T-helper 1 cell treated with Interleukin-12 subunit alpha and Interleukin-12 subunit beta and Interleukin-4 antibody, amounts not matched to agents 30 μg/mL and 1 μg/mL, for 36 hours (primary cell): ENCODE results near the gene SLC22A23.

Experiments used
- H3K27ac Mint-ChIP-seq: one replicate; pipeline ENCODE4 v1.8.0; 2021; ENCODE audit warnings: mild to moderate bottlenecking, mixed read lengths
- H3K27me3 Mint-ChIP-seq: one replicate; pipeline ENCODE4 v1.8.0; 2021; ENCODE audit warnings: low read depth, mixed read lengths
- H3K36me3 Mint-ChIP-seq: one replicate; pipeline ENCODE4 v1.8.0; 2021; ENCODE audit warnings: low read depth, mixed read lengths
- H3K4me1 Mint-ChIP-seq: one replicate; pipeline ENCODE4 v1.8.0; 2021; ENCODE audit warnings: low read depth, mixed read lengths
- H3K4me3 Mint-ChIP-seq: one replicate; pipeline ENCODE4 v1.8.0; 2021; ENCODE audit warnings: mild to moderate bottlenecking, moderate library complexity, mixed read lengths
- H3K9me3 Mint-ChIP-seq: one replicate; pipeline ENCODE4 v1.8.0; 2021; ENCODE audit warnings: mixed read lengths

SLC22A23 gene

GRCh38 chr6:3353213-3353903 lies 103.5 kb downstream of the SLC22A23 start:
- Mint-ChIP-seq H3K27me3 (peaks cover 31% of the 10 kb centered on the region), H3K4me1 (peaks cover 9% of the 10 kb centered on the region), H3K9me3 (no peaks in the 10 kb centered on the region), H3K27ac (no peak overlapping the region), H3K4me3 (no peak overlapping the region), H3K36me3 (no peaks in the 10 kb centered on the region)

DNA sequence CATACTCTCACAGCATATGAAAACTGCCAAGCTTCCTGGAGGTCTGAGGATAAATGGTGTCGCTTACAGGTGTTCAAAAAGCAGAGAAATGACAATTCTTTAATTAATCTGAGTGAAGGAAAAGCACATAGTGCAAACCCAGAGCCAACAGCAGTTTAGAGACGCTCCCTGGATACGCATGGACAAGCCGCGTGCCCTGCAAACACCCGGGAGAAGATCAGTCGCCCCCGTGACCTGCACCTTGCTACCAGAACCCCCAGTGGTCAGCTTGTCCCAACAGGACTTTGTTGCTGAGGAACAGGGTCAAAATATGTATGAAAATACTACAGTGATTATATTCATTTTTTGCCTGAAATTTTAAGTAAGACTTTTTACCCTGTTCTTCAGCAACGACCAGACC lies 104.2 kb downstream of the SLC22A23 start:
- peaks cover 31% of the 10 kb centered on the region for H3K27me3 Mint-ChIP-seq
- H3K36me3 Mint-ChIP-seq, result no peaks in the 10 kb centered on the region
- no peak overlapping the region for H3K4me3 Mint-ChIP-seq
- H3K4me1 Mint-ChIP-seq, result peaks cover 9% of the 10 kb centered on the region
- H3K9me3 Mint-ChIP-seq, result no peaks in the 10 kb centered on the region
- H3K27ac Mint-ChIP-seq, result no peak overlapping the region

DNA sequence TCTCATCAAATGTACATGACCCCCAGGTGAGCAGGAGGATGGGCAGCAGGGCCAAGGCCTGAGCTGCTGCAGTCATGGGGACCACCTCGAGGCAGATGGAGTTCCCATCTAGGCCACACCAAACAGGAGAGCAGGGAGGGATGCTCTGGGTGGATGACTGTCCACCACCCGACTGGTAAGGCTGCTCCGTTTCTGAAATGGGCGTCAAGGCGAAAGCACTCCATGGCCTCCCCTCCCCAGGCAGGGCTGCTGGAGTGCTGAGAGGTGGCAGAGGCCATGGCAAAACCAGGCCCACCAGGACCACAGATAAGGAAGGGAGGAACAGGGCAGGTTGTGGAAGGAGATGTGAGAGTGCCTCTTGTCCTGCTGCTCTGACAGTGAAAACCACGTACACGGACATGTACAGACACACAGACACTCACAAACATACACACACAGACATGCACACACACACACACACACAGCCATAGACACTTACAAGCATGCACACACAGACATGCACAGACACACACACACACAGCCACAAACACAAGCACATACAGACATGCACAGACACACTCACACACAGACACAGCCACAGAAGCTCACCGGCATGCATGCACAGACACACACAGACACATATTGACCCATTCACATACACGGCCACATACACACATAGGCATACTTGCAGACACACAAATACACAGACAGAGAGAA lies 104.9 kb downstream of the SLC22A23 start:
- H3K27me3 Mint-ChIP-seq, result peaks cover 31% of the 10 kb centered on the region
- H3K4me1 Mint-ChIP-seq, result peaks cover 9% of the 10 kb centered on the region
- H3K9me3 Mint-ChIP-seq, result no peaks in the 10 kb centered on the region
- no peak overlapping the region for H3K4me3 Mint-ChIP-seq
- H3K36me3 Mint-ChIP-seq, result no peaks in the 10 kb centered on the region
- no peak overlapping the region for H3K27ac Mint-ChIP-seq

- no peak overlapping the region for H3K4me3 Mint-ChIP-seq
- H3K27ac Mint-ChIP-seq, result no peak overlapping the region
- H3K36me3 Mint-ChIP-seq, result no peaks in the 10 kb centered on the region
- H3K4me1 Mint-ChIP-seq, result peaks cover 5% of the 10 kb centered on the region
- H3K27me3 Mint-ChIP-seq, result peaks cover 27% of the 10 kb centered on the region
- no peaks in the 10 kb centered on the region for H3K9me3 Mint-ChIP-seq
Observed at GRCh38 chr6:3351105-3351676, 105.7 kb downstream of the SLC22A23 start.

DNA sequence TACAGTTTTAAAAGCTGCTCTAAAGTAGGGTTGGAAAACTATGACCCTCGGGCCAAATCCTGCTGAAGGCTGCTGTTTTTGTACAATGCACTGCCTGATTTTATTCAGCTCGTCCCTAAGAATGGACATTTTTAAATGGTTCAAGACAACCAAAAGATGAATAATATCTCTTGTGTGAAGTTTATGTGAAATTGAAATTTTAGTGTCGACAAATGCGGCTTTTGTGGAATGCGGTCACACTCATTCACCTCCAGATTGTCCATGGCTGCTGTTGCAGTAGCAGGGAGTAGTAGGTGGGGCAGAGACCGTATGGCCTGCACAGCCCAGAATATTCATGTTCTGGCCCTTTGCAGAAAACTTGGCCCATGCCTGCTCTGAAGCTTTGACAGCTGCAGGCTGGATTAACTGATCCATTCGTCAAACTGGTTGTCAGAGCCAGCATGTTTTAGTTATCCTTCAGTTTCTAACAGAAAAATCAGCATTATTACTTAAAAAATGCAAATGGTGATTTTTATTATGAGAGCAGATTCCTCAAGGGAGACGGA lies 106.5 kb downstream of the SLC22A23 start:
- H3K27ac Mint-ChIP-seq, result no peak overlapping the region
- H3K36me3 Mint-ChIP-seq, result no peaks in the 10 kb centered on the region
- H3K4me3 Mint-ChIP-seq, result no peak overlapping the region
- H3K9me3 Mint-ChIP-seq, result no peaks in the 10 kb centered on the region
- no peaks in the 10 kb centered on the region for H3K4me1 Mint-ChIP-seq
- H3K27me3 Mint-ChIP-seq, result peaks cover 21% of the 10 kb centered on the region

- Mint-ChIP-seq H3K4me1 (no peaks in the 10 kb centered on the region), H3K36me3 (no peaks in the 10 kb centered on the region), H3K9me3 (no peaks in the 10 kb centered on the region), H3K27me3 (peaks cover 15% of the 10 kb centered on the region), H3K4me3 (no peak overlapping the region), H3K27ac (no peak overlapping the region)
Observed at GRCh38 chr6:3349388-3350251, 107.2 kb downstream of the SLC22A23 start.

GRCh38 chr6:3348821-3349220 lies 108.0 kb downstream of the SLC22A23 start:
- Mint-ChIP-seq H3K4me1 (no peaks in the 10 kb centered on the region), H3K4me3 (no peak overlapping the region), H3K27me3 (peaks cover 7% of the 10 kb centered on the region), H3K9me3 (no peaks in the 10 kb centered on the region), H3K27ac (no peak overlapping the region), H3K36me3 (no peaks in the 10 kb centered on the region)

GRCh38 chr6:3347826-3348225 lies 109.0 kb downstream of the SLC22A23 start:
- H3K36me3 Mint-ChIP-seq, result no peaks in the 10 kb centered on the region
- H3K27ac Mint-ChIP-seq, result no peak overlapping the region
- no peak overlapping the region for H3K4me3 Mint-ChIP-seq
- no peaks in the 10 kb centered on the region for H3K9me3 Mint-ChIP-seq
- H3K4me1 Mint-ChIP-seq, result no peaks in the 10 kb centered on the region
- peaks cover 4% of the 10 kb centered on the region for H3K27me3 Mint-ChIP-seq

DNA sequence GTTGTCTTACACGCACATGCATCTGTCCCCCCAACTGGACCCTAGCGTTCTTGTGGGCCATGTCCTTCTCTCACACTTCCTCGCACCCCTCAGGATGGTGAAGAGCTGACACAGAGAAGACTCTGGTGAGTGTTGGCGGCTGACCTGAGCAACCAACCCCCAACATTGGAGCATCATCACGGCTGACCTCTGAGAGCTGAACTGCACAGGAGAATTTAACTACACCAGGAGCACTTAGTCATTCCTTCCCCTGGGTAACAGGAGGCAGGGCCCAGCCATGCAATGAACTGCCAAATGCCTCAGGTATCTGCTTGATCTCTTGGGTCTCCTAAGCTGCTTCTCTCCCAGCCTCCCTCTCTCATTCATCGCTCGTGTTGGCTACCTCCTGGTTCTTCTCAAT lies 109.6 kb downstream of the SLC22A23 start:
- H3K27ac Mint-ChIP-seq, result no peak overlapping the region
- peaks cover 7% of the 10 kb centered on the region for H3K27me3 Mint-ChIP-seq
- H3K4me3 Mint-ChIP-seq, result no peak overlapping the region
- H3K9me3 Mint-ChIP-seq, result no peaks in the 10 kb centered on the region
- no peaks in the 10 kb centered on the region for H3K36me3 Mint-ChIP-seq
- no peaks in the 10 kb centered on the region for H3K4me1 Mint-ChIP-seq

DNA sequence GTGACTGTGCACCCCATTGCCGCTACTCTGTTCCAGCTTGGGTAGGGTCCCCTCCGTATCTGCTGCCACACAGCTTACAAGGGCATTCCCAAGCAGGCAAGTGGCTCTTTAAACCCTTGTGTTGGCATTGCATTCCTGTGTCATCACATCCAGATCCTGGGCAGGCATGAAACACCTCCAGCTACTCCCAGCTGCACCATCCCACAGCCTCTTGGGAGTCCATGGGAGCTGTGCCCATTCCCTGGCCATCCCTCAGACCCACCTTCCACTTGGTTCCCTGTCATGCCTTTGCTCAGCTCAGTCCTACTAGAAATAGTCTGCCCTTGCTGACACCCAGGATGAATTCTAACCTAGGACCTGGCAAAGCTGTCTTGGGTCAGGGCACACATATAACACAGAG lies 110.4 kb downstream of the SLC22A23 start:
- H3K4me1 Mint-ChIP-seq, result no peaks in the 10 kb centered on the region
- peaks cover 7% of the 10 kb centered on the region for H3K27me3 Mint-ChIP-seq
- H3K27ac Mint-ChIP-seq, result no peak overlapping the region
- no peak overlapping the region for H3K4me3 Mint-ChIP-seq
- no peaks in the 10 kb centered on the region for H3K36me3 Mint-ChIP-seq
- no peaks in the 10 kb centered on the region for H3K9me3 Mint-ChIP-seq

GRCh38 chr6:3345836-3346235 lies 111.0 kb downstream of the SLC22A23 start:
- H3K27me3 Mint-ChIP-seq, result peaks cover 7% of the 10 kb centered on the region
- H3K4me1 Mint-ChIP-seq, result no peaks in the 10 kb centered on the region
- H3K9me3 Mint-ChIP-seq, result no peaks in the 10 kb centered on the region

DNA sequence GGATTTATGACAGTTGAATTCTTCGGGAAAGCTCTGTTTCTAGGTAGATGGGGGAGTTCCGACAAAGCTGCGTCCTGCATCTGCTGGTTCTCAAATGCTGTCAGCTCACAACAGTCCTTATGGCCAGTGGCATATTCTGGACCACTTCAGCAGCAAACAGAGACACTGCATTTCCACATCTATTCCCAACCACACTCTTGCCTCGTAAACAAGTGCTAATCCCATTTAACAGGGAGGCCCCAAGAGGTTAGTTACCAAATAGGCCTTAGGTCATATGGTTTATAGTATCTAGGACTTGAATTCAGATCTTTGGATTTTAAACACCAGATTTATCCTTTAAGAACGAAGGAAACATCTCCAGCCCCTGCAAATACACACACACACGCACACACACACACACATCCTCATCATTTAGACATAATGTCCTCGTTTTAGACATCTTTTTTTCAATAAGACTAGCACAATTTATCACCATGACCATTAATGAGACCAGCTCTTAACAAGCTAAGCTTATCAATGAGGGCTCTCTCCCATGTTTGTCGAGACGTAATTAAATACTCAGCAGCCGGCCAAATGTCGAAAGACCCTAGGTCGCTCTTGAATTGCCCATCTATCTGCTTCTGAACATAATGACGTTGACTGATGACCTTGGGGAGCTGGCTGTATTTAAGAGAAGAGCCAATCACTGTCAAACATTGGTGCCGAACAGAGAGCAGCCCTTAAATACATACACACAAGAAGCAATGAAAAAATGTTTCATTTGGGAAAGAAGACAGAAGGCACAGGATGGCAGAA lies 113.6 kb downstream of the SLC22A23 start:
- Mint-ChIP-seq H3K9me3 (no peaks in the 10 kb centered on the region), H3K36me3 (no peaks in the 10 kb centered on the region), H3K27me3 (peaks cover 7% of the 10 kb centered on the region), H3K4me1 (peaks cover 2% of the 10 kb centered on the region), H3K4me3 (no peak overlapping the region), H3K27ac (no peak overlapping the region)

More at GRCh38 chr6:3345836-3346235, 111.0 kb downstream of the SLC22A23 start:
- H3K27ac Mint-ChIP-seq, result no peak overlapping the region
- H3K36me3 Mint-ChIP-seq, result no peaks in the 10 kb centered on the region
- no peak overlapping the region for H3K4me3 Mint-ChIP-seq

DNA sequence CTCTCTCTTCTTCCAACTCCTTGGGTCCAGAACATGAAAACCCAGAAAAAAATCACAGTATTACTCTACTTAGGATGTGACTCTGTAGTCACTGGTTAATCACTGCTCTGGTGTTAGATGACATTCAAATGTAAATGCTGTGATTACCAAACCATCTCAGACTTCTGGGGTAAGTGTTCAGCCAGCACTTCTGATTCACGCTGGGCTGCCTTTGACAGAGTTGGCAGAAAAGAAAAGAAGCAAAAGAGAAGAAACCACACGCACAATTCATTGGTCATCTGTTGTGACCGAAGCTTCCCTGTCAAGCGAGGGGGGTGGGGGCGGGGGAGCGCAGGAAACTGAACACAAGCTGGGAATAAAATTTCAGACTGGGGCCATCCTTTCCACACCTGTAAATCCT lies 115.4 kb downstream of the SLC22A23 start:
- no peaks in the 10 kb centered on the region for H3K36me3 Mint-ChIP-seq
- no peak overlapping the region for H3K4me3 Mint-ChIP-seq
- H3K4me1 Mint-ChIP-seq, result peaks cover 5% of the 10 kb centered on the region
- H3K27ac Mint-ChIP-seq, result no peak overlapping the region
- peaks cover 7% of the 10 kb centered on the region for H3K27me3 Mint-ChIP-seq
- H3K9me3 Mint-ChIP-seq, result no peaks in the 10 kb centered on the region

- Mint-ChIP-seq H3K27ac (no peak overlapping the region), H3K4me1 (peaks cover 5% of the 10 kb centered on the region), H3K4me3 (no peak overlapping the region), H3K9me3 (no peaks in the 10 kb centered on the region), H3K27me3 (peaks cover 3% of the 10 kb centered on the region), H3K36me3 (no peaks in the 10 kb centered on the region)
Observed at GRCh38 chr6:3340894-3341293, 116.0 kb downstream of the SLC22A23 start.
